Limb (tissue), 2 donors: ENCODE measurements around the gene ABHD12.

ENCODE experiments used
- DNase-seq, 2 donors: peaks; one replicate each; pipeline ENCODE4 v3.0.0-alpha.2; 2016; ENCODE audit errors: extremely low spot score in 2 of 2

ABHD12 gene

DNA sequence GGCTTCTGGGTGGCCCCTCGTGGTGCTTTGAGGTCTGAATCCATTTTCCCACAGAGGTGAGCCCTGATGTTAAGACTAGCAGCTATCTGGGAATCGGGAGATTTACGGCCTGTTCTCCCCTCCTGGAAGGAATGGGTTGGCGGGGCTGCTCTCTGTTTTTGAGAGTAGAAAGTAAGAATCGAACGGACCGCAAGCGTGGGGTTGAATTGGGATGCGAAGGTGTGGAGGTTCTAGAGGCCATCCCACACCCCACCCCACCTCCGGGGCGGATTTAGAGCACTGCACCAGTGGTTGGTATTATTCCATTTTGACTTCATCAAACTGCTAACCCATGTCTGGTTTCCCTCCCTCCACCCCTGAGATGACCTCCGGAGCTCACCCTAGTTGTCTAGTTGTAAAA lies 131.3 kb downstream of the ABHD12 start:
- DNase-seq: no peak

DNA sequence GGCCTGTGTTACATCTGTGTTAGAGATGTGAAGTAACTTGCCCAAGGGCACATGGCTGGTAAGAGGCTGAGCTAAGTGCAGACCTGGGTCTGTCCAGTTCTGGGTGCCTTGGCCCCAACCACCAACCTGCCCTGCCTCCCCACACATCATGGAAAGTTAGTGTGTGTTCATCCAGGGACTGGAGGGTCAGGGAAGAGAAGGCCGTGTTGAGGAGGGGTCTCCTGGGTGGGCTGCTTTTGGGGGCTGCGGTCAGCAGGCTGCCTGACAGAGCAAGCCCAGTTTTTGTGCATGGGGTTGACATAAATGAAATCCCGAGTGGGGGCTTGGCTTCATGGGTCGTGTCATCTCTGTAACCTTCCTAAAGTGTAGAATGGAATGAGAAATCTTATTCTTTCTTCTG lies 131.8 kb downstream of the ABHD12 start:
- DNase-seq: no peak

DNA sequence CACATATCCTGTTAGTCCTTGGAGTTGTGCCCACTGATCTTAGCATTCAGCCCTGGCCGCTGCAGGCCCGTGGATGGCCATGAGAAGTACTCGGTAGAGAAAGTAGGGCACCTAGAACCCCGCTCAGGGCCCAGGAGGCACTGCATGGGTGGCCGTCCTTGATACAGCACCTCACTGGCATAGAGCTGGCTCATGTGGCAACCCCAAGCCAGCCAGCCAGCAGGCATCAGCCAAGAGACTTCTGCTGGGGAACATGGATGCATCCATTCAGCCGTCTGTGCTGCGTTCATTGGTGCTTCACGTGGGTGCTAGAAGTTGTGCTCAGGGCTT lies 132.2 kb downstream of the ABHD12 start:
- no peak for DNase-seq

DNA sequence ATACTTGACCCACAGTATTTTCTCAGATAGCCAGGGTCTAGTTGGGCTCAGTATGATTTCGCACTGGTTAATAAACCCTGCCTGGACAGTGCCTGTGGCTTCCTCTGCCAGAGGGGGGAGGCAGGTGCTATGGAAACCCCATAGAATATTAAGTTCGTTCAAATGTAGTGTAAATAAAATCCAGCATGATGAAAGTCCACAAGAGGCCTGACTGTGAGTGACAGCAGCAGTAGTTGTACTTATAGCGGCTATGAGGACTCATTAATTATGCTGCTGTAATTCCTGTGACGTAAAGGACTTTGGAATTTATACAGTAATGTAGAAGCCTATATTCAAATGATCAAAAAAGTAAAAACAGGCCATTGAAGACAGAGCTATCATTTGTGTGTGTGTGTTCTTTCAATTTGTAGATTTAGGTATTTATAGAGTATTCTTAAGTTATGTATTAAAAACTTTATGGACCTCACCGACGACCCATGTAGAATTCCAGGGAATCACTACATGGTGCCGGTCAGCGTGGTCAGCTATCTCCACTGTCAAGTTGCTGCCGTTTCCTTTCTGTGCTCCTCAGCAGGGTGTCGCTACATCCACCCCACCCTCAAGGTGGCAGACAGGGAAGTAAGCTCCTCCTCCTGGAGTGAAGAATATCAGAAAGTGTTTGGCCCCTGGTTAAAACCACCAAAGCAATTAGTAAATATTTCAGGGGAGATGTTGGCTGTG lies 132.7 kb downstream of the ABHD12 start:
- no peak for DNase-seq

DNA sequence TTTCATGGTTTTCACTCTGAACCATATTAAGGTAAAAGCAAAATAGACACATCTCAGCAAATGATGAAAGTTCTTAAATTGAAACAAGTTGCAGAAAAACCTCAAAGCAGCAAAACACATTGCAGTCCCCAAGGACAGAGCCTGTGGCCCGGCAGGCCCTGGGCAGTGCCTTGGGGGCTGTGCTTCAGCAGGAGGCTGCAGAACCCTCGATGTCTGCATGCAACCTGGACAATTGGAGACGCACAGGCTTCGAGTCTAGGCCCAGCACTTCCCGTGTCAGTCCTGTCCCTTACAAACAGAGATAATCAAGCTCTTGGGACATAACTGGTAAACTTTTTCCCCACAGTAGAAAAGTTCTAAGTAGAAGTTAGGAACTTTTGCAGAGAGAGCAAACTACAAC lies 133.5 kb downstream of the ABHD12 start:
- DNase-seq: no peak

DNA sequence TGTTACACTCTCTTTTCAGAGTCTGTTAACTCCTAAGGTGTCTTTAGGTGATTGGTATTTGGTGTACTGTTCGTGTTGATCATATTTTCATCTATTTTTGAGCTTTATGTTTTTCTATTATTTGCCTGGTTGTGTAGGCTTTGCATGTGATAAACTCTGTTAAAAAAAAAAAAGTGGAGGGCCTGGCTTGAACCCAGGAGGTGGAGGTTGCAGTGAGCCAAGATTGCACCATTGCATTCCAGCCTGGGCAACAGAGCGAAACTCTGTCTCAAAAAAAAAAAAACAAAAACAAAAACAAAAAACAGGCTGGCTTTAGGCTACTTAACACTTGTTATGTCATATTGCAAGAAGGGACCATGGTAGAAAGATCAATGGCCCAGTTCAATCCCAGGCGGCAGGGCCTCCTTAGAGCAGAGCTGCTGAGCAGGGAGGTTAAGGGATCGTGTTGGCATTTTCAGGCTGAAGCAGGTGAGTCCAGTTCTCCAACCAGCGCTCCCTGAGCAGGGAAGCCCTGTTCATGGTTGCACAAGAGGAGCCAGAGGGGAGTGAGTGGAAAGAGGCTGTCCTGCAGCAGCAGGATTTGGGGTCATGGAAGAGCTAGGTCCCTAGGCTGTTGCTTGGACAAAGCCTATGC lies 134.3 kb downstream of the ABHD12 start:
- no peak for DNase-seq

DNA sequence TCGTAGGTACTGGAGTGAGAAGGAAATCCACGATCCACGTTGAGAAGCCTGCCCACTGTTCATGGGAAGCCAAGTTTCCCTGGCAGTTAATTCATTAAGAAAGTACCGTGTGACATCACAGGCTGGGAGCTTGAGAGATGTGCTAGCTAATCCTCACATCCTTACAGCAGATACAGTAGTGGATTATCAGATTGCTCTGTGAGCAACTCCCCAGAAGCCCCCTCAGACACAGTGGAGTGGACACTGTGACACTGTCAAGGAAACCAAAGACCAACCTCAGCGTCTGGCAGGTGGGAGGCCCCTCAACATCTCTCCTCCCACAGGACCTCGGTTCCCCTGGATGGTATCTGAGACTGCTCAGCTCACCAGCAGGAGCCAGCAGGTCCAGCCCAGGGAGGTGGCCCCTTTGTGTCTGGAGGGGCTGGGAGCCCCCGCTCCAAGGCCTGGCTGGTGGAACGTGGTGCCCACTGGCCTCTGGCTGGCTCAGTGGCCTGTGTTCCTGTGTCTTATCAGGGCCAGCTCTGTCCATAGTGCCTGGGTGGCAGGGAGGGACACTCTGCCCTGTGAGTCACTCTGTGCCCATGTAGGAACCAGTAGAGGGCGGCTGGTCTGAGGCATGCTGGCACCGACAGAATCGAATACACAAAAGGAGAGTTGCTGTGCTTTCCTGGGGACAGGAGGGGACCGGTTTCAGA lies 135.5 kb downstream of the ABHD12 start:
- no peak for DNase-seq

DNA sequence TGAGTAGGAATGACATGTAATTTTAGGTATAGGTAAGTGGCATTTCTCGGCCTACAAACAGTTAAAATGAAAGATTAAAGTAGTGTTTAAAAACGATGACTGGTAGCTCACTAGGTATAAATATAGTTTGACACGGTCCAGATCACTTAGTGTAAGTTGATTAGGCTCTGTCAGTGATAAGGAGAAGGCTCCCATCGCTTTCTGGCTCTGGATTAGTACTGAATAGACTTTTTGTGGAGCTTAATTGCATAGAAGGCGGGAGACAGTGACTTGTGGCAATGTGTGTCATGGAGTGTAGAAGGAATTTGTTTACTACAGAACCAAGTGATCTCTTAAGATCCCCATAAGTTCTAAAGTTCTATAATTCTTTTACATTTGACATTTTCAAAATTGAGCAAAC lies 136.1 kb downstream of the ABHD12 start:
- no peak for DNase-seq

DNA sequence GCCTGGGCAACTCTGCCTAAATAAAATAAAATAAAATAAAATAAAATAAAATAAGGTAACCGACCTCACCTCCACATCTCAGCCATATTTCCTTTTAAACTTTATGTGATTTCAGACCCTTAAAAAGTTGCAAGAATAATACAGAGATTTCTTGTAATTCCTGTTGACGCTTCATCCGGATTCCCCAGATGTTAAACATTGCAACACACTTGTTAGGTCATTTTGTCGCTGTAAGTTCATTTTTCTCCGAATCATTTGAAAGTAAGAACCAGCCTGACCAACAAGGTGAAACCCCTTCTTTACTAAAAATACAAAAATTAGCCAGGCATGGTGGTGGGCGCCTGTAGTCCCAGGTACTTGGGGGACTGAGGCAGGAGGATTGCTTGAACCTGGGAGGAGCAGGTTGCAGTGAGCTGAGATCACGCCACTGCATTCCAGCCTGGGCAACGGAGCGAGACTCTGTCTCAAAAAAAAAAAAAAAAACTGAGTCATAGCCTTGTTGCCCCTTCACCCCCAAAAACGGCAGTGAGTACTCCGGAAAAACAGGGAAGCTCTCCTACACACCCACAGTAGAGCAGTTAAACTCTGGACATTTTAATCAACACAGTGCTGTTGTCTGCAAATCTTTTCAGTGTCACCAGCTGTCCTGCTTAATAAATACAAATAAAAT lies 136.9 kb downstream of the ABHD12 start:
- no peak for DNase-seq

DNA sequence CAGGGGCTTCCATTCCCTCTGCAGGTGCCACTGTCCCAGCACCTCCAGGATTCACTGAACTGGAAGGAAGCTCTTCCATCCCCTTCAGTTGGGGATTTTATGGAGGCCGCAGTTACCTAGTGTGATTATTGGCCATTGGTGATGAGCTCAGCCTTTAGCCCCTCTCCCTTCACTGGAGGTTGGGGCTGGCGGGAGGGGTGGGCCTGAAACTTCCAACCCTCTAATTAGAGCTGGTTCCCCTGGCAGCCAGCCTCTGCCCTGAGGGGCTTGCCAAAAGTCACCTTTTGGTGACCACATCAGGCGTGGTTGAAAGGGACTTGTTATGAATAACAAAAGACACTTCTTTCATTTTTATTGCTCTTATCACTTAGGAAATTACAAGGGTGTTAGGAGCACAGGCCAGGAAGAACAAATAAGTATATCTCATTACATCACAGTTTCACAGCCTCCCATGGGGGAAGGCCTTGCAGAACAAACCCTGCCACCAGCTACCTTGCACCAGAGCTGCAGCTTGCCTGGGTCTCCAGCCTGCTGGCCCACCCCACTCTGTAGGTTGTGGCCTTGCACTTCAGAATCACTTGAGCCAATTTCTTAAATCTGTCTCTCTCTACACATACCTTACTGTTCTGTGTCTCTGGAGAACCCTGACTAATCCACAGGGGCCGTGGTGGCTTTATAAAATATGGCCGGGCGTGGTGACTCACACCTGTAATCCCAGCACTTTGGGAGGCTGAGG lies 137.8 kb downstream of the ABHD12 start:
- no peak for DNase-seq

DNA sequence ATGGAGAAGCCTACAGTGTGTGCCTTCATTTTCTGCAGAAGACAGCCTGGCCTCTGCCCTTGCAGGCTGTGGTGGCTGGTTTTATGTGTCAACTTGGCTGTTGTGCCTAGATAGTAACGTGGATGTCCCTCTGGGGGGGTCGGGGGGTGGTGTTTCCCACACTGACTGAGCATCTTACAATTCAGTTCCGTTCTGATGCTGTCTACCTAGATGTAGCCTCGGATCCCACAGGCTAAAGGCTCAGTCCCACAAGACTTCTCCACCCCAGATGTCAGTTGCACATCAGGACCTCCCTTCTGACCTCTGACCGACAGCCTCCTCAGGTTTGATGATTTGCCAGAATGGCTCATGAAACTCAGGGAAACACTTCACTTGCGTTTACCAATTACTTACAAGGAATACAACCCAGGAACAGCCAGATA lies 138.4 kb downstream of the ABHD12 start:
- no peak for DNase-seq

DNA sequence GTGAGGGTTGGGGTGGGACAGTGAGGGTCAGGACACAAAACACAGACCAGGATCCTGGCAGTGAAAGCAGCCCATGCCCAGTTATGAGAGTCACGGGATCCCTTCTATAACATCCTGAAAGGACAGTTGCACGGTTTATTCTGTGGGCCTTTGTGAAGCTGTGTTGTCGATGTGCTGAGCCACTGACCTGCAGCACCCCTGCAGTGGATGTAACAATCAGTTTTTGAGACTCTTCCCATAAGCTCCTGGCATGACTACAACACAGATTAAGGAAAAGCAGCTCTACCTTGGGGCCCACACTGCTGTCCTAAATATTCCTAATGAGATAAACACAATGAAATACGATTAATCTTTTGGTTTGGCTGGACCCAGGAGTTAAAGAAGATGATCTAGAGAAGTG lies 139.1 kb downstream of the ABHD12 start:
- no peak for DNase-seq

DNA sequence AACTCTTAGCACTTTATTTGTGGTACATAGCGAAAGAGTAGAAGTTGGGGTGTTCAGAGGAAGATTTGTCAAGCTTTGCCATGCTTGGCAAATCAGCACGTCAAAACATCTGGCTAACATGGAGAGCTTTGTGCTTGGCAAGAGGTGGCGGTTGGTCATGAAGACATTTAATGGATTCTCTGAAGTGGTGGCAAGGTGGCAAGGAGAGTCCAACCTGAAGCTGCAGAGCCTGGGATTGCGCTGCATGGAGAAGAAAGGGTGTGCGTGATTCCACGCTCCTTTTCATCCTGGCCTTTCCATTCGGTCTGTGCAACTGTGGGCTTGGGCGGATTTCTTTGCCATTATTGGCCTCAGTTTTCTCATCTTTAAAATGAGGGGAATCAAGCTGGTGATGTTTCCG lies 139.6 kb downstream of the ABHD12 start:
- DNase-seq: no peak

DNA sequence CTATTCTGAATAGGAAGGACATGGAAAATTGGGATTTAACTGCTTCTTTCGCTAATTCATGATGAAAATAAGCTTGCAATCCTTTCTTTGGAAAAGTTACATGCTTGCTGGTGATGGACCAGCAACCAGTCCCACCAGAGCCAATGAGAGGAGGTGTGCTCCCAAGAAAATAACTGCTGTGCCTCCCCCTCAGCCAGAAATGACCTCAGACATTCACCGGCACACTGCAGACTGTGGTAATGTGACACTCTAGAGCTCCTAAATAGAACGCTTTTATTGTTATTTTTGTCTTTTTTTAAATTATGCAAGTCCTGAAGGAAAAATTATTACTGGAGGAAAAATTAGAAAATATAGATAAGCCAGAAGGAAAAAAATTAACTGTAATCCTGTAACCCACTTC lies 140.1 kb downstream of the ABHD12 start:
- no peak for DNase-seq
